Astrocyte (in vitro differentiated cells and primary cell): ENCODE results near the gene PER2.

Experiments
- EZH2 ChIP-seq: IDR thresholded peaks from 2 replicates; pipeline ENCODE4 v1.6.1; 2012; ENCODE audit warnings: mild to moderate bottlenecking, low read length, inconsistent platforms; ENCODE audit not compliant: insufficient read depth
- TF ChIP-seq, protein P1 (sequence below): IDR thresholded peaks from 2 replicates; pipeline ENCODE4 v1.5.1; 2011; ENCODE audit warnings: low read depth, mild to moderate bottlenecking, inconsistent platforms, low read length, moderate library complexity; ENCODE audit not compliant: insufficient read depth

DNA sequence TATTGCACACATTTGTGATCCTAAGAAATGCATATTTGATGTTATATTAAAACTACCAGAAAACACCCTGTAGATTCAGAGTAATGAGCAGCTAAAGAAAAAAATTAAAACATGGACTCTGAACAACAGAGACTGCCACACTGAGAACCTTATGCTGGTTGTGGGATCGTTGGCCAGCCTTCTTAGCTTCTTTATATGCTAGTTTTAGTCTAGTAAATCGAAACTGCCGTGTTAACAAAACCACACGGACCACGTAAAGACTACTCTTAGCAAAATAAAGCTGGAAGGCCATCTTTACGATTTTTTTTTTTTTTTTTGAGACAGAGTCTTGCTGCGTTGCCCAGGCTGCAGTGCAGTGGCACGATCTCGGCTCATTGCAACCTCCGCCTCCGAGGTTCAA lies 22.8 kb downstream of the PER2 start:
- TF ChIP-seq, protein P1, sequence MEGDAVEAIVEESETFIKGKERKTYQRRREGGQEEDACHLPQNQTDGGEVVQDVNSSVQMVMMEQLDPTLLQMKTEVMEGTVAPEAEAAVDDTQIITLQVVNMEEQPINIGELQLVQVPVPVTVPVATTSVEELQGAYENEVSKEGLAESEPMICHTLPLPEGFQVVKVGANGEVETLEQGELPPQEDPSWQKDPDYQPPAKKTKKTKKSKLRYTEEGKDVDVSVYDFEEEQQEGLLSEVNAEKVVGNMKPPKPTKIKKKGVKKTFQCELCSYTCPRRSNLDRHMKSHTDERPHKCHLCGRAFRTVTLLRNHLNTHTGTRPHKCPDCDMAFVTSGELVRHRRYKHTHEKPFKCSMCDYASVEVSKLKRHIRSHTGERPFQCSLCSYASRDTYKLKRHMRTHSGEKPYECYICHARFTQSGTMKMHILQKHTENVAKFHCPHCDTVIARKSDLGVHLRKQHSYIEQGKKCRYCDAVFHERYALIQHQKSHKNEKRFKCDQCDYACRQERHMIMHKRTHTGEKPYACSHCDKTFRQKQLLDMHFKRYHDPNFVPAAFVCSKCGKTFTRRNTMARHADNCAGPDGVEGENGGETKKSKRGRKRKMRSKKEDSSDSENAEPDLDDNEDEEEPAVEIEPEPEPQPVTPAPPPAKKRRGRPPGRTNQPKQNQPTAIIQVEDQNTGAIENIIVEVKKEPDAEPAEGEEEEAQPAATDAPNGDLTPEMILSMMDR: no peak
- TF ChIP-seq EZH2: no peak
